Measurements from ENCODE around the gene CFAP221. TPM values are rescaled to one million over a fixed set of nuclear protein-coding genes. Genes with fewer than 3 reads are reported as not detected.
A peak's percentile ranks its signal among the peaks of the same experiment; 100 is the strongest.

The CFAP221 gene
- total and polyA plus RNA-seq, 2 donors (not counting 3 experiments of a cell fraction or from before 2014, with no cell fraction given) = 0.06 TPM; not detected in 1

GRCh38 chr2:119679526-119679837 lies 135.2 kb downstream of the CFAP221 start:
- Histone ChIP-seq H3K9ac (replicated peaks; ENCODE audit: extremely low read depth, insufficient read depth, low read length) (peak overlapping the region; percentile 76), H3K27ac (ENCODE audit: insufficient read depth, low read depth, low read length) (peak overlapping the region; percentile 53), H3K4me3 (replicated peaks in 1 of 3; ENCODE audit: insufficient read depth in 1 of 3, low read depth in 1 of 3, low read length in 3 of 3) (peak overlapping the region; percentile 82 to 98 (median 91)), H3K36me3 (ENCODE audit: control insufficient read depth in 2 of 2, extremely low read depth in 1 of 2, insufficient read depth in 2 of 2, low read length in 2 of 2) (no peaks in the 10 kb centered on the region), H3K9me1 (replicated peaks; ENCODE audit: control insufficient read depth, extremely low read depth, insufficient read depth, low read length) (no peaks in the 10 kb centered on the region), H3K4me2 (ENCODE audit: insufficient read depth, low read length) (peak overlapping the region; percentile 97), H3K9me3 (replicated peaks; ENCODE audit: control insufficient read depth, insufficient read depth, low read length) (no peaks in the 10 kb centered on the region), H3K79me2 (ENCODE audit: control insufficient read depth, insufficient read depth, low read length) (peaks cover 20% of the 10 kb centered on the region), H3K27me3 (ENCODE audit: control insufficient read depth in 2 of 2, insufficient read depth in 2 of 2, low read length in 2 of 2) (peaks cover 0 to 7% of the 10 kb centered on the region in 2 experiments), H2AFZ (ENCODE audit: low read depth, low read length) (peak overlapping the region; percentile 98), H3K4me1 (ENCODE audit: control insufficient read depth, extremely low read depth, insufficient read depth, low read length) (peaks cover 6% of the 10 kb centered on the region), H4K20me1 (replicated peaks; ENCODE audit: control insufficient read depth, extremely low read depth, insufficient read depth, low read length) (no peaks in the 10 kb centered on the region)
- DNase-seq (ENCODE audit: low read depth, low spot score) (no peak), FAIRE-seq (peak; percentile 54)
- dilution Hi-C loops (cut with MboI; ENCODE audit: extremely low pct_ligation_motif_present, low sequenced_read_pairs) = no loop called here
- intact Hi-C loops (cut with micrococcal nuclease) = loop anchor here (5.0 kb wide), 1 partner anchor 37 kb away; no protein-coding TSS in a partner anchor
- BruUV-seq (replicated peaks) = no TSS peak
- ChIA-PET CTCF (interaction anchor here (0.6 to 1.8 kb wide), 8 partner anchors 18 to 545 kb away, joined by 3 to 6 read pairs (median 4); partner anchors contain the start of gene EPB41L5), POLR2A (no interaction called here)
- TF ChIP-seq CTCF (IDR thresholded peaks at IDR 0.05; ENCODE audit: extremely low read depth in 1 of 2, insufficient read depth in 1 of 2, low read depth in 1 of 2, low read length in 2 of 2) = no peak
- no peak for TF ChIP-seq POLR2AphosphoS5 (IDR thresholded peaks at IDR 0.05; ENCODE audit: insufficient read depth, low read depth, low read length)
- TF ChIP-seq GATA2 (IDR thresholded peaks at IDR 0.05; ENCODE audit: insufficient read depth, insufficient read length, low read depth, low read length) = no peak
- TF ChIP-seq MAX (IDR thresholded peaks at IDR 0.05; ENCODE audit: insufficient read depth, insufficient read length) = no peak
- TF ChIP-seq POLR2A (IDR thresholded peaks at IDR 0.05; ENCODE audit: low read depth, low read length) = no peak
- no peak for TF ChIP-seq JUN (IDR thresholded peaks at IDR 0.05; ENCODE audit: borderline replicate concordance, insufficient read depth, insufficient read length, low read depth)
- no peak for TF ChIP-seq MYC (IDR thresholded peaks at IDR 0.05; ENCODE audit: low read depth, low read length)
- no peak for TF ChIP-seq FOS (IDR thresholded peaks at IDR 0.05; ENCODE audit: borderline replicate concordance, insufficient read depth, low read length)
- no peak for TF ChIP-seq EZH2 (IDR thresholded peaks at IDR 0.05; ENCODE audit: borderline replicate concordance, low read depth, low read length, severe bottlenecking)

Measured in endothelial cell of umbilical vein (primary cell).